Tibial artery (tissue), 4 donors: ENCODE measurements around the gene RNF10.

ENCODE experiments used
- DNase-seq, 2 donors: peaks; one replicate each; pipeline ENCODE4 v3.0.0-alpha.2; 2019
- H3K27ac ChIP-seq, 2 donors: fragments of 200-600 bp; sonication (generic) in 1 of 2; 1 replicate in 1 of 2; 2 replicates in 1 of 2; pipeline ENCODE4 v1.5.1; 2018 to 2019; ENCODE audit warnings: mild to moderate bottlenecking in 1 of 2
- H3K27me3 ChIP-seq, 2 donors: fragments of 200-600 bp; sonication (generic) in 1 of 2; one replicate each; pipeline versions ENCODE4 v1.5.1 to v1.6.0; 2016 to 2019
- H3K36me3 ChIP-seq, 3 donors: fragments of 200-600 bp; sonication (generic) in 2 of 3; one replicate each; pipeline ENCODE4 v1.5.1; 2016 to 2019; ENCODE audit warnings: mild to moderate bottlenecking in 2 of 3
- H3K4me1 ChIP-seq, 4 donors: fragments of 200-600 bp; sonication (generic) in 2 of 4; 1 replicate in 3 of 4; 2 replicates in 1 of 4; pipeline ENCODE4 v1.5.1; 2016 to 2019
- H3K4me3 ChIP-seq, 2 donors: fragments of 200-600 bp; sonication (generic) in 1 of 2; 1 replicate in 1 of 2; 2 replicates in 1 of 2; pipeline ENCODE4 v1.5.1; 2018 to 2019; ENCODE audit warnings: mild to moderate bottlenecking in 2 of 2
- H3K9me3 ChIP-seq, 3 donors: fragments of 200-600 bp; sonication (generic) in 1 of 3; one replicate each; pipeline ENCODE4 v1.5.1; 2016 to 2019
- CTCF ChIP-seq, 2 experiments: fragments of 200-600 bp in 1 of 2; fragments of 450-650 bp in 1 of 2; IDR thresholded peaks; one replicate each; pipeline ENCODE4 v1.5.1; 2017 to 2019; ENCODE audit warnings: antibody characterized with exemption in 2 of 2, mild to moderate bottlenecking in 1 of 2, moderate library complexity in 1 of 2
- intact Hi-C: fragments of 100-400 bp; cut with DNase I; formaldehyde crosslinking; loops from one replicate; pipeline ENCODE4 v1.15.0; 2023; ENCODE audit warnings: low total_unique reads

RNF10 gene

GRCh38 chr12:120618954-120619615 is 84.9 kb downstream of the RNF10 start:
- Histone ChIP-seq H3K36me3 (no peaks in the 10 kb centered on the region), H3K4me1 (no peaks in the 10 kb centered on the region), H3K4me3 (no peak overlapping the region), H3K27me3 (peaks cover 0 to 42% of the 10 kb centered on the region in 2 donors), H3K27ac (no peak overlapping the region), H3K9me3 (no peaks in the 10 kb centered on the region)
- DNase-seq = no peak
- no peak for TF ChIP-seq CTCF (IDR thresholded peaks at IDR 0.05)
- intact Hi-C loops = no loop called here

- H3K4me3 ChIP-seq = no peak overlapping the region
- H3K27ac ChIP-seq = no peak overlapping the region
- peaks cover 0 to 42% of the 10 kb centered on the region in 2 donors for H3K27me3 ChIP-seq
- H3K9me3 ChIP-seq = no peaks in the 10 kb centered on the region
- no peaks in the 10 kb centered on the region for H3K36me3 ChIP-seq
- TF ChIP-seq CTCF (IDR thresholded peaks at IDR 0.05) = no peak
- intact Hi-C loops = no loop called here
- no peak for DNase-seq
- H3K4me1 ChIP-seq = no peaks in the 10 kb centered on the region
Observed at GRCh38 chr12:120620624-120621023, 86.5 kb downstream of the RNF10 start.

- H3K27ac ChIP-seq = no peak overlapping the region
- no peak overlapping the region for H3K4me3 ChIP-seq
- no peaks in the 10 kb centered on the region for H3K36me3 ChIP-seq
- intact Hi-C loops = no loop called here
- peaks cover 0 to 9% of the 10 kb centered on the region in 2 donors for H3K27me3 ChIP-seq
- no peaks in the 10 kb centered on the region for H3K9me3 ChIP-seq
- no peak for DNase-seq
- no peak for TF ChIP-seq CTCF (IDR thresholded peaks at IDR 0.05)
- H3K4me1 ChIP-seq = no peaks in the 10 kb centered on the region
Observed at GRCh38 chr12:120625557-120626419, 91.6 kb downstream of the RNF10 start.
